ENCODE results near the gene RPUSD1.

Gene RPUSD1

GRCh38 chr16:799111-799947 lies 11.1 kb upstream of the RPUSD1 start:
- DNase-seq (ENCODE audit: low read depth): no peak

DNA sequence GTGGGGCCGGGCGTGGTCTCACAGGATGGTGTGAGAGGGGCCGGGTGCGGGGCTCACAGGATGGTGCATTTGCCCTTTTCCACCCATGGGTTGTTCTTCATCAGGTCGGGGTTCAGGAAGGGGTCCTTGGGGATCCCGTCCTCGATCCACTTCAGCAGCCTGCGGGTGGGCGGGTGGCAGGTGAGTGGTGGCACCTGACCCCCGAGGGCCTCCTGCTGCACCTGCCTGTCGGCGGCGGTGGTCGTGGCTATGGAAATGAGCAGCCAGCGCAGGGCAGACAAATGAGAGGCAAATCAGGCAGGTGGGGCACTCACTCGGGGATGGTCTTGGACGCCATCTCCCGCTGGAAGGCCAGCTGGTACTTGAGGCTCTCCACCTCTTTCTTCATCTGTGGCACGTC lies 10.5 kb upstream of the RPUSD1 start:
- DNase-seq (ENCODE audit: low read depth): no peak

GRCh38 chr16:797686-798085 lies 9.5 kb upstream of the RPUSD1 start:
- no peak for DNase-seq (ENCODE audit: low read depth)

DNA sequence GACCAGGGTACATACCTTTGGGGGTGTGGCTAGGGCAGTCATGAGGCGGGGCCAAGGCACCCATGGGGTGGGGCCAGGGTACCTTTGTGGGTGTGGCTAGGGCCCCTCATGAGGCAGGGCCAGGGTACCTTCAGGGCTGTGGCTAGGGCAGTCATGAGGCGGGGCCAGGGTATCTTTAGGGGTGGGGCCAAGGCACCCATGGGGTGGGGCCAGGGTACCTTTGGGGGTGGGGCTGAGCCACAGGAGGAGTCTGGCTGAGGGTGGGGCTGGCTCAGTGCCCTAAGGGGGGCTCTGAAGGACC lies 8.9 kb upstream of the RPUSD1 start:
- no peak for DNase-seq (ENCODE audit: low read depth)

GRCh38 chr16:796296-797119 lies 8.3 kb upstream of the RPUSD1 start:
- no peak for DNase-seq (ENCODE audit: low read depth)

DNA sequence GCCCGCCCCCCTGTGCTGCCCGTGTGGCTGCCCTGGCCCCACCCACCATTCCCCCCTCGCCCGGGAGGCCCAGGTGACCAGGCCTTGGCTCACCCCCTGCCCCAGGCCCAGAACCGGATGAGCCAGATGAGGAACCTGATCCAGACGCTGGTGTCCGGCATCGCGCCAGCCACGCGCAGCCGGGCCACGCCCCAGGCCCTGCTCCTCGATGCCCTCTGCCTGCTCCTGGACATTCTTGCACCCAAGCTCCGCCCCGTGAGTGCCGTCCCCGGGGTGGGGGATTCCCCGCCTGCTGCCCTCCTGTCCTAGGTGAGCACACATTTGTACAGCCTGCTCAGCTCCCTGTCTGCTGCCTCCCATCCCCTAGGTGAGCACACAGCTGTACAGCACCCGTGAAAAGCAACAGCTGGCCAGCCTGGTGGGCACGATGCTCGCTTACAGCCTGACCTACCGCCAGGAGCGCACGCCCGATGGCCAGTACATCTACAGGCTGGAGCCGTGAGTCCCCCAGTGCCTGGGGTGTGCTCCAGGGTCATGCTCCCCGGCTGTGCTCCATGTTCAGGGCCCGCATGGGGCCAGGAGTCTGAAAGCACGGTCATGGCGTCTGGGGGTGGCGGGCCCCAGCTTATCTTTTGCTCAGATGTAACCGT lies 7.5 kb upstream of the RPUSD1 start:
- DNase-seq (ENCODE audit: low read depth): no peak

DNA sequence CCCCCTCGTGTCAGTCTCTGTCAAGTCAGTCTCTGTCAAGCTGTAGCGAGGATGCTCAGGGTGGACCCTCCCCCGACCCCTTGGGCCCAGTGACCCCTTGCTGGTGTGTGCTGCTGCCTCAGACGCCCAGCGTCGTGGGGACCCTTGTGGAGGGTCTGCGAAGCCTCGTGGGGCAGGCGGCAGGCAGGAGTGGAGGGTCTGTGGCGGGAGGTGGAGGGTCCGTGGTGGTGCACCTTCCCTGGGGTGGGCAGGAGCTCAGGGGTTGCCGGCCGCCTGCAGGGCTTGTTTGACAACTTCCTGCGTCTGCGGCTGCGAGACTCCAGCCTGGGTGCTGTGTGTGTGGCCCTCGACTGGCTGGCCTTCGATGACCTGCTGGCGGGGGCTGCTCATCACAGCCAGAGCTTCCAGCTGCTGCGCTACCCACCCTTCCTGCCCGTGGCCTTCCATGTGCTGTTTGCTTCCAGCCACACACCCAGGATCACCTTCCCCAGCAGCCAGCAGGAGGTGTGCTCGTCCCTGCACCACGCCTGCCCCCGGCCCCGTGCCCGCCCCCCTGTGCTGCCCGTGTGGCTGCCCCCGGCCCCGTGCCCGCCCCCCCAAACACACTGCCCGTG lies 6.8 kb upstream of the RPUSD1 start:
- DNase-seq (ENCODE audit: low read depth): no peak

GRCh38 chr16:794091-794822 lies 6.1 kb upstream of the RPUSD1 start:
- no peak for DNase-seq (ENCODE audit: low read depth)

- no peak for DNase-seq (ENCODE audit: low read depth)
Observed at GRCh38 chr16:793414-793813, 5.2 kb upstream of the RPUSD1 start.

DNA sequence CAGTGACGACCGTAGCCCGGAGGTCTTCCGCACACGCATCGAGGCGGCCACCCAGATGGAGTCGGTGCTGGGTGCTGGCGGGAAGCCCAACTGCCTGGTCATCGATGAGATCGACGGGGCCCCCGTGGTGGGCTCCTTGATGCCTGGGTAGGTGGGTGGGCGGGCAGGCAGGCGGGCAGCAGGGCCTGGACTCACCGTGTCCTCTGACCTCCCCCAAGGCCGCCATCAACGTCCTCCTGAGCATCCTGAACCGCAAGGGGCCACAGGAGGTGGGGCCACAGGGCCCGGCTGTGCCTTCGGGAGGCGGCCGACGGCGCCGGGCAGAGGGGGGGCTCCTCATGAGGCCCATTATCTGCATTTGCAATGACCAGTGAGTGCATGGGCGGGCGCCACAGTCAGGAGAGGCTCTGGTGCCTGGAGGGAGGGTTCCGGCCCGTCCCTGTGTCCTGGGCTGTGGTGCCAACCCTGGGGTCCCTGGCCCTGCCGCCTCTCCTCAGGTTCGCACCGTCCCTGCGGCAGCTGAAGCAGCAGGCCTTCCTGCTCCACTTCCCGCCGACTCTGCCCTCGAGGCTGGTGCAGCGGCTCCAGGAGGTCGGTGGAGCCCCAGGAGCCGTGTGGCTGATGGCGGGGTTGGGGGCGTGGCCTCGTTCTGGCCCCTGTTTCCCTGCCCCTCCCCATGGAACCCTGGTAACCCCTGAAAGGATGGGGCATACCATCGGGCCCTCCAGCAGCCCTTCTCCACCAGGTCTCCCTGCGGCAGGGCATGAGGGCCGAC lies 4.2 kb upstream of the RPUSD1 start:
- DNase-seq (ENCODE audit: low read depth): no peak

DNA sequence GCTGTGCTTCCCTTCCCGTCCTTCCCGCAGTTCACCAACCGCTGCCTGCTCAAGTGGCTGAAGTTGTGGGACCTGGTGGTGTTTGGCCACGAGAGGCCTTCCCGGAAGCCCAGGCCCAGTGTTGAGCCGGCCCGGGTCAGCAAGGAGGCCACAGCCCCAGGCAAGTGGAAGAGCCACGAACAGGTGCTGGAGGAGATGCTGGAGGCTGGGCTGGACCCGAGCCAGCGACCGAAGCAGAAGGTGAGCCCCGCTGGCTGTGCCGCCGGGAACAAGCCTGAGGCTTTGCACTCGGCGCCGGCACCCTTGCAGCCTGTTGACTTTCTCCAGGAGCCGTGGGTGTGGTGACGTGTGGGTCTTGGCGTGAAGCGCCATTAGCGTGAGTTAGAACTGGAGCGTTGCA lies 3.0 kb upstream of the RPUSD1 start:
- DNase-seq (ENCODE audit: low read depth): no peak

DNA sequence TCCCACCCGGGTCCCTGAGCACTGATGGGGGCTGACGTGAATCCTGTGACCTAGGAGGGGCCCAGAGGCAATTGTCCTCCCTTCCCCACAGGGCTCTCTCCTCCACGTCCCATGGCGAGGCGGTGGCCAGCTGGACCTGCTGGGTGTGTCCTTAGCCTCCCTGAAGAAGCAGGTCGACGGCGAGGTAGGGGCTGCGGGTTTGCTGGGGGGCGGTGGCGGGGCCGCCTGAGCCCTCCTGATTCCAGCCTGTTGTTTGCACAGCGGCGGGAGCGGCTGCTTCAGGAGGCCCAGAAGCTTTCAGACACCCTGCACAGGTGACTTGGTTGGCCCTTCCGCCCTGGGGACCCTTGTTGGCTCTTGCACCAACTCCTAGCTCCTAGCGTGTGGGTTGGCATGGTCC lies 1.9 kb upstream of the RPUSD1 start:
- DNase-seq (ENCODE audit: low read depth): no peak

DNA sequence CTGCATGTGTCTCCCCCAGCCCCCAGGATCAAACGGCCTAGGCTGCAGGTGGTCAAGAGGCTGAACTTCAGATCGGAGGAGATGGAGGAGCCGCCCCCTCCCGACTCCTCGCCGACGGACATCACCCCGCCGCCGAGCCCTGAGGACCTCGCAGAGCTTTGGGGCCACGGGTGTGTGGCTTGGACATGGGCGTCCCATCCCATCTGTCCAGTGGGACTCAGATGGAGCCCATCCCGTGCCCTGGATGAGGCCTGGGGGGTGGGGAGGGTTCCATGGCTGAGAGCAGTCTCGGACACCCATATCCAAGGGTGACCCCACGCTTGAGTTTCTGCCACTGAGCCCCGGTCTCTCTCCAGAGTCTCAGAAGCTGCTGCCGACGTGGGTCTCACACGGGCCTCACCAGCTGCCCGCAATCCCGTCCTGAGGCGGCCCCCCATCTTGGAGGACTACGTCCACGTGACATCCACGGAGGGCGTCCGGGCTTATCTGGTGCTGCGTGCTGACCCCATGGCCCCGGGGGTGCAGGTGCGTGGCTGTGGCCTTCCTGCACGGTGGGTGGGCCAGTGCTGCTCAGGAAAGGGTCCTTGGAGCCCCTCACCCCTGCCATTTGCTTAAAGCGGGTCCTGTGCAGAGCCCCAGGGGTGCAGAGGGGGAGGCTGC lies 1.1 kb upstream of the RPUSD1 start:
- DNase-seq (ENCODE audit: low read depth): no peak

DNA sequence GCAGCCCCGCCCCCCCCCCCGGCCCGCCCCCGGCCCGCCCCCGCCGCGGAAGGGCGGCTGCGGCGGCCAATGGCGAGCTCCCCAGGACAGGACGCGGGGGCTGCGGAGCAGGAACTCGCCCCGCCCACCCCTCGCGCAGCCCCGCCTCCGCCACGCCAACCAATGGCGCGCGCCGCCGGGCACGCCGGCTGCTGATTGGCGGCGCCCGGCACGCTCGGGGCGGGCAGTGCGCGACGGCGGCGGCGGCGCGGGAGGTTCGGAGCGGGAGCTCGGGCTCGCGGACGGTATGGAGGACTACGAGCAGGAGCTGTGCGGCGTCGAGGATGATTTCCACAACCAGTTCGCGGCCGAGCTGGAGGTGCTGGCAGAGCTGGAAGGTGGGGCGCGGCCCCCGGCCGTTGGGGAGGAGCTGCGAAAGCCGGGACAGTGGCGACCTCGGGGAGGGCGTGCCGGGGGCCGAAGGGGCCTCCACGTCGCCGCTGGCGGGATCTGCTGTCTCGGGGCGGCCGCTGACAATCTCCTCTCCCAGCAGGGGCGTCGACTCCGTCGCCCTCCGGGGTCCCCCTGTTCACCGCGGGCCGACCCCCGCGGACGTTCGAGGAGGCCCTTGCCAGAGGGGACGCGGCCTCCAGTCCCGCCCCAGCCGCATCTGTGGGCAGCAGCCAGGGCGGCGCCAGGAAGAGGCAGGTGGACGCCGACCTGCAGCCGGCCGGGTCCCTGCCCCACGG lies 382 bp upstream of the RPUSD1 start, which contains the start of gene CHTF18:
Gene CHTF18 (plus strand): TSS at position 222 of the 728 bp plus-strand sequence. CDS start 65 bp downstream, at position 287.
- DNase-seq (ENCODE audit: low read depth): peak; percentile 81

DNA sequence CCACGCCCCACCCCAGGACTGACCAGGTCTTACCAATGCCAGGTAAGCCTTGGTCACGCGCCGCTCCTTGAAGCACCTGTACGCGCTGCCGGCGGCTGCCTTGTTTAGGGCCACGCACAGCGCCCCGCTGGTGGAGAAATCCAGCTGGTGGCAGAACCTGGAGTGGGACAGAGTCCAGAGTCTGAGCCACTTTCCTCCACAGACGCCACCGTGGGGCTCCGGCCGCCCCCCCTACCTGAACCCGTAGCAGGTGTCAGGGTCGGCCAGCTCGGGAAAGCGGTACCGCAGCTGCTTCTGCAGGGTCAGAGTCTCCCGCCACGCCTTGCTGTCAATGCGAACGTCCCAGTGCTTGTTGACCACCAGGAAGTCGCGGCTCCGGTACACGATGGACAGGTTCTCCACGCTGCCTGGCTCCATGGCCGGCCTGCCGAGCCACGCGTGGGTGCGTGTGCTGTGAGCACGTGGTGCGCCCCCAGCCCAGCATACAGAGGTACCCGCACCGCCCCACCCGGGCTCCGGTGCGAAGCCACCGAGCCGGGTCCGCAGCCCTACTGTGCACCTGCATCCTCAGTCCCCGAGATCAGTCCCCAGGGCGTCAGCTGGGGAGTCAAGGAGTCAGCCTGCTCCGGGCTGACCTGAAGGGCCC lies 737 bp downstream of the RPUSD1 start:
- DNase-seq (ENCODE audit: low read depth): no peak

GRCh38 chr16:785563-786535 lies 2.3 kb downstream of the RPUSD1 start:
- DNase-seq (ENCODE audit: low read depth): peak; percentile 54

DNA sequence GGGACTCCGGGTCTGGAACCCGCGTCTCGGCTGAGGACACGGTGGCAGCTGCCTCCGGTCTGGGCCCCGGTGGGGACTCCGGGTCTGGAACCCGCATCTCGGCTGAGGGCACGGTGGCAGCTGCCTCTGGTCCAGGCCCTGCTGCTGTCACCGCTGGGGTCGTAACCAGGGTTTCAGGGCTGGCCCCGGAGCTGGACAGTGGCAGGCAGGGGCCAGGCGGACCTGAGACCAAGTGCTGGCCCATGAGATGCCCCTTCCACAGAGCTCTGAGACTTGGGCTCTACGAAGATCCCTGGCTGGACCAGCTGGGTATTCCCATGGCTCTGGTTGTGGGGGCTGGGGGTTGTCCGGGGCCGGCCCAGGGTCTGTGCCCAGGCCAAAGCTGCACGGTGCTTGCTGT lies 3.8 kb downstream of the RPUSD1 start:
- no peak for DNase-seq (ENCODE audit: low read depth)
